Natural killer cell (primary cell): ENCODE results near the gene HOXC6. TPM values are rescaled to one million over a fixed set of nuclear protein-coding genes. Genes with fewer than 3 reads are reported as not detected.
A peak's percentile ranks its signal among the peaks of the same experiment; 100 is the strongest.

Source experiments
- ATAC-seq, 3 donors: fragments of 150-1000 bp in 2 of 3; fragments of 200-7000 bp in 1 of 3; cut with Tn5 transposase; 1 replicate in 1 of 3; 2 replicates in 2 of 3; pipeline ENCODE4 v1.10.0; 2021; ENCODE audit warnings: mild to moderate bottlenecking in 2 of 3, moderate library complexity in 2 of 3
- DNase-seq, 2 donors: peaks; one replicate each; pipeline versions ENCODE4 v3.0.0 to v3.0.0-alpha.2; 2013 to 2021; ENCODE audit warnings: mixed read lengths in 1 of 2
- H3K27ac ChIP-seq: one replicate; pipeline ENCODE4 v1.5.1; 2013; ENCODE audit warnings: mild to moderate bottlenecking, low read length
- H3K27me3 ChIP-seq: one replicate; pipeline ENCODE4 v1.6.1; 2013; ENCODE audit warnings: low read length; ENCODE audit not compliant: control insufficient read depth, insufficient read depth
- H3K36me3 ChIP-seq: one replicate; pipeline ENCODE4 v1.6.1; 2013; ENCODE audit warnings: low read length; ENCODE audit not compliant: control insufficient read depth, insufficient read depth
- H3K4me1 ChIP-seq: one replicate; pipeline ENCODE4 v1.6.1; 2013; ENCODE audit warnings: low read length; ENCODE audit not compliant: control insufficient read depth, insufficient read depth
- H3K4me3 ChIP-seq: one replicate; pipeline ENCODE4 v1.5.1; 2013; ENCODE audit warnings: low read length
- H3K9me3 ChIP-seq: one replicate; pipeline ENCODE4 v1.6.1; 2013; ENCODE audit warnings: low read length; ENCODE audit not compliant: control insufficient read depth, insufficient read depth
- H3K27ac Mint-ChIP-seq, 2 donors: one replicate each; pipeline ENCODE4 v1.8.0; 2022; ENCODE audit warnings: mild to moderate bottlenecking in 2 of 2, mixed read lengths in 2 of 2, moderate library complexity in 1 of 2
- H3K27me3 Mint-ChIP-seq, 2 donors: one replicate each; pipeline ENCODE4 v1.8.0; 2022; ENCODE audit warnings: low read depth in 2 of 2, mixed read lengths in 2 of 2
- H3K36me3 Mint-ChIP-seq: one replicate; pipeline ENCODE4 v1.8.0; 2022; ENCODE audit warnings: mixed read lengths
- H3K4me1 Mint-ChIP-seq, 2 donors: one replicate each; pipeline ENCODE4 v1.8.0; 2022; ENCODE audit warnings: mixed read lengths in 2 of 2
- H3K4me3 Mint-ChIP-seq: one replicate; pipeline ENCODE4 v1.8.0; 2022; ENCODE audit warnings: mild to moderate bottlenecking, moderate library complexity, mixed read lengths
- H3K9me3 Mint-ChIP-seq, 2 donors: one replicate each; pipeline ENCODE4 v1.8.0; 2022; ENCODE audit warnings: mixed read lengths in 2 of 2
- WGBS: methylation state at CpG from one replicate; pipeline ENCODE4 v1.1.7; 2013; ENCODE audit warnings: missing lambda C conversion rate; ENCODE audit not compliant: insufficient coverage; 5-methylcytosine and 5-hydroxymethylcytosine counted together
- intact Hi-C: fragments of 100-400 bp; cut with micrococcal nuclease; formaldehyde crosslinking; loops from one replicate; pipeline ENCODE4 v1.14.2; 2022
- total RNA-seq, 4 donors: library from RNA; stranded (reverse); fragments of 120-200 nt in 1 of 4; gene quantifications; one replicate each; pipeline versions ENCODE4 v1.2.3 to v1.2.4, GENCODE V29; 2013 to 2022
- TF ChIP-seq, protein P1 (sequence below): fragments of 200-600 bp; IDR thresholded peaks from one replicate; pipeline ENCODE4 v1.8.0; 2022; ENCODE audit warnings: antibody characterized with exemption

HOXC6 gene
- total RNA-seq: not detected
- not detected for total RNA-seq (2013)

DNA sequence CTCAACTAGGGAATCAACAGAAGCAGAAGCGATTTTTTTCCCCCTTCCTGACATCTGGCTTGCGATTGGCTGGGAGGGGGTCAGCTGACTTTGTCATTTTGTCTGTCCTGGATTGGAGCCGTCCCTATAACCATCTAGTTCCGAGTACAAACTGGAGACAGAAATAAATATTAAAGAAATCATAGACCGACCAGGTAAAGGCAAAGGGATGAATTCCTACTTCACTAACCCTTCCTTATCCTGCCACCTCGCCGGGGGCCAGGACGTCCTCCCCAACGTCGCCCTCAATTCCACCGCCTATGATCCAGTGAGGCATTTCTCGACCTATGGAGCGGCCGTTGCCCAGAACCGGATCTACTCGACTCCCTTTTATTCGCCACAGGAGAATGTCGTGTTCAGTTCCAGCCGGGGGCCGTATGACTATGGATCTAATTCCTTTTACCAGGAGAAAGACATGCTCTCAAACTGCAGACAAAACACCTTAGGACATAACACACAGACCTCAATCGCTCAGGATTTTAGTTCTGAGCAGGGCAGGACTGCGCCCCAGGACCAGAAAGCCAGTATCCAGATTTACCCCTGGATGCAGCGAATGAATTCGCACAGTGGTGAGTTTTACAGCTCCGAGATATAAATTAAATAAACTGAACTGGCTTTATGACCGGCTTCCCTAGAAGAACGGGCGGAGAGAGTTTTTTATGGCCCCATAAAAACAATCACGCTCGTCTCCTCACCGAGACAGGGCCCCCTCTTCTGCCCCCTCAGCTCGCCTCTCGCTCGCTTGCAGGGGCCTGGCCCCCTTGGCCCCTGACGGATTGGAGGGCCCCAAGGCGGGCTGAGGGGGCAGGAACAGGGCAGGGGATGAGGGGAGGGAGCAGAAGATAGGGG is at the start of gene HOXC6:
TSS of gene HOXC6 (plus strand) at position 127 of the 888 bp plus-strand sequence. CDS start at position 209, 82 bp downstream.
- no peak within 1 kb of the TSS for H3K27ac Mint-ChIP-seq
- Histone ChIP-seq H3K27ac (no peak within 1 kb of the TSS), H3K4me1 (peaks cover 14% of the 10 kb centered on the region), H3K27me3 (peaks cover 82% of the 10 kb centered on the region), H3K36me3 (no peaks in the 10 kb centered on the region), H3K9me3 (peaks cover 9% of the 10 kb centered on the region), H3K4me3 (no peak within 1 kb of the TSS)
- WGBS: 8% methylated on average over 34 of the region's 36 CpGs
- peaks cover 10 to 17% of the 10 kb centered on the region in 2 donors for H3K4me1 Mint-ChIP-seq
- peaks cover 78 to 93% of the 10 kb centered on the region in 2 donors for H3K27me3 Mint-ChIP-seq
- H3K4me3 Mint-ChIP-seq: no peak within 1 kb of the TSS
- peaks cover 0 to 2% of the 10 kb centered on the region in 2 donors for H3K9me3 Mint-ChIP-seq
- H3K36me3 Mint-ChIP-seq: no peaks in the 10 kb centered on the region
- TF ChIP-seq, protein P1, sequence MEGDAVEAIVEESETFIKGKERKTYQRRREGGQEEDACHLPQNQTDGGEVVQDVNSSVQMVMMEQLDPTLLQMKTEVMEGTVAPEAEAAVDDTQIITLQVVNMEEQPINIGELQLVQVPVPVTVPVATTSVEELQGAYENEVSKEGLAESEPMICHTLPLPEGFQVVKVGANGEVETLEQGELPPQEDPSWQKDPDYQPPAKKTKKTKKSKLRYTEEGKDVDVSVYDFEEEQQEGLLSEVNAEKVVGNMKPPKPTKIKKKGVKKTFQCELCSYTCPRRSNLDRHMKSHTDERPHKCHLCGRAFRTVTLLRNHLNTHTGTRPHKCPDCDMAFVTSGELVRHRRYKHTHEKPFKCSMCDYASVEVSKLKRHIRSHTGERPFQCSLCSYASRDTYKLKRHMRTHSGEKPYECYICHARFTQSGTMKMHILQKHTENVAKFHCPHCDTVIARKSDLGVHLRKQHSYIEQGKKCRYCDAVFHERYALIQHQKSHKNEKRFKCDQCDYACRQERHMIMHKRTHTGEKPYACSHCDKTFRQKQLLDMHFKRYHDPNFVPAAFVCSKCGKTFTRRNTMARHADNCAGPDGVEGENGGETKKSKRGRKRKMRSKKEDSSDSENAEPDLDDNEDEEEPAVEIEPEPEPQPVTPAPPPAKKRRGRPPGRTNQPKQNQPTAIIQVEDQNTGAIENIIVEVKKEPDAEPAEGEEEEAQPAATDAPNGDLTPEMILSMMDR: no peak
- intact Hi-C loops: no loop called here
- DNase-seq: peak in 1 of 2 donors; percentile 25
- no peak for ATAC-seq

DNA sequence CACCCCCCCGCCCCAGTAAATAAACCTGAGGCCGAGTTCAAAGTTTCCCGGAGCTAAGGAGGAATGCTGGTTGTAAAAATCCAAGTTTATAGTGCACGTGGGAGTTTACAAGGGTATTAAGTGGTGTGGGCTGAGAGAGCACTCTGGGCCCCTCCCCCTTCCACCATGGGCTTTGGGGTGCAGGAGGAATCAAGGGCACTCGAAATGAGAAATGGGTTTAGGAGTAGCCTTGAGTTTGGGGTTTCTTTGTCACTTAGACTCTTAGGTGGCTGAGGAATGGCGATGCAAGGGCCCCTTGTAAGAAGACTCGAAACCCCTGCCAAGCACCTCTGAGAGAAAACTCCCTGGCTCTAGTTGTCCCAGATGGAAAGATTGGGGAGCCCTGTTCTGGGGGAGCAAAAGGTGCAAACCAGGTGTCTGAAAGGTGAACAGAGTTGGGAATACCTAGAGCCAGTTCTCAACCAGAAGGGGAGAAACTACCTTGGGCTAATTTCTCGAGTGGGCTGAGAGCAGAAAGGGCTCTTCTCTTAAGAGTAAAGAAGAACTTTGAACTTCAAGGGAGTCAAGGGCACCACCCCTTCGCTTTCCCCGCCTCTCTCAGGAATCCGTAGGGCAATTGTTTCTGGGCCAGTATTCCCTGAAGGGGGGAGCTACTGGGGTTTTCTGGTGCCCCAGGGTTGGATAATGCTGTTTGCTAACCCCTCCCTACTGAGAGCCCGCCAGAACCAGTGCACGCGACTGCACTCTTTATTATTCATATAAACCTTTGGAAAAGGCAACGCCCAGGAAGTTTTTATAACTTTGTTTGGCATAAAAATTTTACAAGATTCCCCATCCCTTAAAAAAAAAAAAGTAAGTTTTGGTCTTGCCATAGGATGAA is 49.5 kb upstream of the HOXC6 start:
- TF ChIP-seq, protein P1: no peak
- intact Hi-C loops: loop anchor here (5.0 kb wide), 1 partner anchor 34 kb away; no protein-coding TSS in a partner anchor
- peaks cover 80 to 82% of the 10 kb centered on the region in 2 donors for H3K27me3 Mint-ChIP-seq
- Histone ChIP-seq H3K9me3 (no peaks in the 10 kb centered on the region), H3K27me3 (peaks cover 83% of the 10 kb centered on the region), H3K4me3 (no peak overlapping the region), H3K4me1 (peaks cover 24% of the 10 kb centered on the region), H3K36me3 (no peaks in the 10 kb centered on the region), H3K27ac (no peak overlapping the region)
- no peaks in the 10 kb centered on the region for H3K9me3 Mint-ChIP-seq
- ATAC-seq (no peak), DNase-seq (no peak)
- no peak overlapping the region for H3K27ac Mint-ChIP-seq
- no peaks in the 10 kb centered on the region for H3K36me3 Mint-ChIP-seq
- H3K4me1 Mint-ChIP-seq: peaks cover 11 to 22% of the 10 kb centered on the region in 2 donors
- H3K4me3 Mint-ChIP-seq: no peak overlapping the region
- 24% methylated on average over 11 of the region's 15 CpGs for WGBS

DNA sequence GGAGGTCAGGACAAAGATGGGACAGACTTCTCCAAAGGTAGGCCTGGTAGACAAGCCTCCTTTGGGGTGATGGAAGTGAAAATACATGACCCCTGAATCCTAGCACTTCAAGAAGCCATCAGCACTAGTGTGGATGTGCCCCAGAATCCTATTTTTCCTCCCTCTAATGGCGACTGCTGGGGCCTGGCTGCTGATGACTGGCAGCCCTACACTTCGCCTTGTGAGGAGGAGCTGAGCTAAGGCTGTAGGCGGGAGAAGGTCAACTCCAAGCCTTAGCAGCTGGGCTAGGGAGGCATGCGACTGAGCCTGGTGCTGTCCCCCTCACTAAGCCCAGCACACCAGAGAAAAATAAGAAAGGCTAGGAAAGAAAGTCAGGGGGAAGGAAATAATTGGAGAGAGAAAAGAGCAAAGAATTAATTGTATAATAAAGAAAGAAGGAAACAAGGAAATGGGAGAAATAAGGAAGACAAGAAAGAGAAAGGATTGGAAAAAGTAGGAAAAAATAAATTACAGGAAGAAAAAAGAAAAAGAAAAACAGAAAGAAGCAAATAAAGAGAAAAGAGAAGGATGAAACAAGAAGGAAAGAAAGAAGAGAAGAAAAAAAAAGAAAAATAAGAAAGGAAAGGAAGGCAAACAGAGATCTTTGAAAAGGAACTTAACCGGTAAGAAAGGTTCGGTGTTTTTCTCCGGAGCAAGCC is 48.0 kb upstream of the HOXC6 start:
- Histone ChIP-seq H3K4me1 (peaks cover 16% of the 10 kb centered on the region), H3K27me3 (peaks cover 82% of the 10 kb centered on the region), H3K36me3 (no peaks in the 10 kb centered on the region), H3K4me3 (no peak overlapping the region), H3K9me3 (peaks cover 1% of the 10 kb centered on the region), H3K27ac (no peak overlapping the region)
- Mint-ChIP-seq H3K27ac (no peak overlapping the region), H3K4me3 (no peak overlapping the region), H3K27me3 (peaks cover 84 to 91% of the 10 kb centered on the region in 2 donors), H3K9me3 (no peaks in the 10 kb centered on the region), H3K36me3 (no peaks in the 10 kb centered on the region), H3K4me1 (peaks cover 10 to 21% of the 10 kb centered on the region in 2 donors)
- WGBS: 17% methylated on average over 6 of the region's 7 CpGs
- intact Hi-C loops: loop anchor here (10.0 kb wide), 1 partner anchor 185 kb away; no protein-coding TSS in a partner anchor
- ATAC-seq: no peak
- TF ChIP-seq, protein P1: no peak
- no peak for DNase-seq
